GM19035 (cell line): Measurements from ENCODE around the gene RNF126.
"Not testable (repeated sequence)": the region's sequence is repeated elsewhere in the genome, so short reads cannot be mapped to it uniquely, and the experiment has no call there.

Experiments used
- ATAC-seq: cut with Tn5 transposase; IDR thresholded peaks from one replicate; pipeline ENCODE4 v1.9.1; 2021; ENCODE audit not compliant: unreplicated experiment

RNF126 gene

GRCh38 chr19:616062-616700, 46.8 kb downstream of the RNF126 start:
- no peak for ATAC-seq

- no peak for ATAC-seq
Observed at GRCh38 chr19:615619-616018, 47.4 kb downstream of the RNF126 start.

GRCh38 chr19:613732-614567, 49.1 kb downstream of the RNF126 start:
- no peak for ATAC-seq

GRCh38 chr19:612941-613340, 50.1 kb downstream of the RNF126 start:
- ATAC-seq, result no peak

GRCh38 chr19:611481-611868, 51.5 kb downstream of the RNF126 start:
- no peak for ATAC-seq

GRCh38 chr19:610801-611480, 52.1 kb downstream of the RNF126 start:
- ATAC-seq, result no peak

DNA sequence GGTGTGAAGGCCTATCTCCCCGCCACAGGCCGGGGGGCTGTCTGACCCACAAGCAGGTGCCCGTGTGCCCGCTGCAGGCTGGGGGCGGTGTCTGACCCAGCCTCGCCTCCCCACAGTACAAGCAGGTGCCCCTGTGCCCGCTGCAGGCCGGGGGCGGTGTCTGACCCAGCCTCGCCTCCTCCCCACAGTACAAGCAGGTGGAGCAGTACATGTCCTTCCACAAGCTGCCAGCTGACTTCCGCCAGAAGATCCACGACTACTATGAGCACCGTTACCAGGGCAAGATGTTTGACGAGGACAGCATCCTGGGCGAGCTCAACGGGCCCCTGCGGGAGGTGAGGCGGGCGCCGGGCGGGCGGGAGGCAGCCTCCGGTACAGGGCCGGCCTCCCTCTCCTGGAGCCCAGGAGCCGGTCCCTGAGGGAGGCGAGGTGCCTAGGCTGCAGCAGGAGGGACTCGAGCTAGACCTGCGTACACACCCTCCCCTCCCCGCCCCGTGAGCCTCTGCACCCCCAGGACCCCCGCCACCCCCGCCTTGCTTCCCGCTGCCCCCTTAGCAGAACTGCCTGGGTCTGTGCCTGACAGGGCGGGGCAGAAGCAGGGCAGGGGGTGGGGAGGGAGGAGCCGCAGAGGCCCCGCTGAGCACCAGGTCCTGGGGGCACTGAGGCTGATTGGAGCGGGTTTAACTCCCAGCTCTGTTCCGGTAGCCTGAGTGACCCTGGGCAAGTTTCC, 52.8 kb downstream of the RNF126 start:
- no peak for ATAC-seq

DNA sequence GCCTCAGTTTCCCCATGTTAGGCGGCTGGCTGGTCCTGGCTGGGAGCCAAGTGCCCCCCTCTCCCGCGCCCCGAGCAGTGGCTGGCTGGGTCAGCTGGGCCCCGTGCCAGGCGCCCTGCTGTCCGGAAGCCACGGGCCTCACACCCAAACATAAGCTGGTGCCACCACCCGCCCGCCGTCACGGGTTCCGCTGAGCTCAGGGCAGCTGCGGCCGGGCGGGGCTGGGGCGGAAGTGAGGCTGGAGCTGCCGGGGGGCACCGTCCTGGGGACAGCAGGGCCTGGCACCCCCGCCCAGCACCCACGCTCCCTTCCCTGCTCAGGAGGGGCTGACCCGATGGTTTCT, 54.0 kb downstream of the RNF126 start:
- no peak for ATAC-seq

GRCh38 chr19:608155-609003, 54.6 kb downstream of the RNF126 start:
- ATAC-seq, result no peak

GRCh38 chr19:607301-608154, 55.5 kb downstream of the RNF126 start:
- no peak for ATAC-seq

DNA sequence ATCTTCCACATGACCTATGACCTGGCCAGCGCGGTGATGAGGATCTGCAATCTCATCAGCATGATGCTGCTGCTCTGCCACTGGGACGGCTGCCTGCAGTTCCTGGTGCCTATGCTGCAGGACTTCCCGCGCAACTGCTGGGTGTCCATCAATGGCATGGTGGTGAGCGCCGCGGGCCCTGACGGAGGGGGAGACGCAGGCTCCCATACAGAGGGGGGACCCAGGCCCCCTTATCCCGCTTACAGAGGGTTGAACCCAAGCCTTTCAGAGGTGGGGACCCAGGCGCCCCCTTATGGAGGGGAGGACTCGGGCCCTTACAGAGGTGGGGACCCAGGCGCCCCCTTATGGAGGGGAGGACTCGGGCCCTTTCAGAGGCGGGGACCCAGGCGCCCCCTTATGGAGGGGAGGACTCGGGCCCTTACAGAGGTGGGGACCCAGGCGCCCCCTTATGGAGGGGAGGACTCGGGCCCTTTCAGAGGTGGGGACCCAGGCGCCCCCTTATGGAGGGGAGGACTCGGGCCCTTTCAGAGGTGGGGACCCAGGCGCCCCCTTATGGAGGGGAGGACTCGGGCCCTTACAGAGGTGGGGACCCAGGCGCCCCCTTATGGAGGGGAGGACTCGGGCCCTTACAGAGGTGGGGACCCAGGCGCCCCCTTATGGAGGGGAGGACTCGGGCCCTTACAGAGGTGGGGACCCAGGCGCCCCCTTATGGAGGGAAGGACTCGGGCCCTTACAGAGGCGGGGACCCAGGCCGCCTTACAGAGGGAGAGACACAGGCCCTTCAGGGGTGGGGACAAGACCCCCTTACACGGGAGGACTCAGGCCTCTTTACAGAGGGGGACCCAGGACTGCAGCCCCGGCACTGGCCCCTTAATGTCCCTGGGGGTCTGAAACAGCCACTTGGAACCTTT, 57.7 kb downstream of the RNF126 start:
- ATAC-seq, result not testable (repeated sequence)

GRCh38 chr19:604355-604754, 58.7 kb downstream of the RNF126 start:
- no peak for ATAC-seq

DNA sequence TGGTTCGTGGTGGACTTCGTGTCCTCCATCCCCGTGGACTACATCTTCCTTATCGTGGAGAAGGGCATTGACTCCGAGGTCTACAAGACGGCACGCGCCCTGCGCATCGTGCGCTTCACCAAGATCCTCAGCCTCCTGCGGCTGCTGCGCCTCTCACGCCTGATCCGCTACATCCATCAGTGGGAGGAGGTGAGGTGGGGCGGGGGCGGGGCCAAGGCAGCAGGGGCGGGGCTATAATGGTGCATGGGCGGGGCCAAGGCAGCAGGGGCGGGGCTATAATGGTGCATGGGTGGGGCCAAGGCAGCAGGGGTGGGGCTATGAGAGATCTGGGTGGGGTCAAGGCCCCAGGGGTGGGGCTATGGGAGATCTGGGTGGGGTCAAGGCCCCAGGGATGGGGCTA, 59.2 kb downstream of the RNF126 start:
- ATAC-seq, result not testable (repeated sequence)

- ATAC-seq, result not testable (repeated sequence)
Observed at GRCh38 chr19:603302-603639, 59.7 kb downstream of the RNF126 start.

DNA sequence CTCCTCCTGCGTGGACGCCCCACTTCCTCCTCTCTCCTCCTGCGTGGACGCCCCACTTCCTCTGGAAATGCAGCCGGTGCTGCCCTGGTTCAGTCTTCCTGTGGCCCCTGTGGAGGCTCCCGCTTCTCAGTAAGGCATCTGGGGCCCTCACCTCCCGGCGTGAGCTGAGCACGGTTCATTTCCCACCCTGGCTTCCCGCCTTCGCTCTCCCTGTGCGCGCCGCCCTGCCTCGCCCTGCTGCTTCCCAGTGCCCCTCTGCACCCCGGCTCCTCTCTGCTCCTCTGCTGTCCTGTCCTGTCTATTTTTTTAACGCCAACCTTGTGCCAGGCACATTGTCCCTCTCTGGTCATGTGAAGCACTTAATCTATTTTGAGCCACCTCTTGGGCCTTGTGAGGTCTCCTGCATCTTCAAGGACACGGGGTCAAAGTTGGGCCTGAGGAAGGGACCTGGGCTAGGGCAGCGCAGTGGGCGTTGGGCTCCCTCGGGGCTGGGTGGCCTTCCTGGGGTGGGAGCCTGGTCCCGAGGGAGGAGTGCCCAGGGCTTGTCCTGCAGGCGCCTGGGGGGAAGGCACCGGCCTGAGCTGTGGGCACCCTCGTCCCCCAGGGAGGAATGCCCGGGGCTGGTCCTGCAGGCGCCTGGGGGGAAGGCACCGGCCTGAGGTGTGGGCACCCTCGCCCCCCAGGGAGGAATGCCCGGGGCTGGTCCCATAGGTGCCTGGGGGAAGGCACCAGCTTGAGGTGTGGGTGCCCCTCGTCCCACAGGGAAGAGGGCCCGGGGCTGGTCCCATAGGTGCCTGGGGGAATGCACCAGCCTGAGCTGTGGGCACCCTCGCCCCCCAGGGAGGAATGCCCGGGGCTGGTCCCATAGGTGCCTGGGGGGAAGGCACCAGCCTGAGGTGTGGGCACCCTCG, 60.4 kb downstream of the RNF126 start:
- ATAC-seq, result no peak

- ATAC-seq, result no peak
Observed at GRCh38 chr19:601790-602189, 61.2 kb downstream of the RNF126 start.

DNA sequence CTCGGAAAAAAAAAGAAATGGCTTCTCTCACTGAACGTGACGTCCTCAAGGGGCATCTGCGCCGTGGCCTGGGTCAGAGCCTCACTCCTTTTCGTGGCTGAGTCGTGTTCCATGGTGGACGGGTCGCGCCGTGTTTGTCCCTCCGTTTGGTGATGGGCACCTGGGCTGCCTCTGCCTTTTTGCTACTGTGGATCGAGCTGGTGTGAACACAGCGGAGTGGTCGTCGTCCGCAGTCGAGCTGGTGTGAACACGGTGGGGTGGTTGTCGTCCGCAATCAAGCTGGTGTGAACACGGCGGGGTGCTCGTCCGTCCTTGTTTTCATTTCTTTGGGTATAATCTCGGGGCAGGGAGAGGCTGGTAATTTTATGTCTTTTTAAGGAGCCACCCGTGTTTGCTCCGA, 61.7 kb downstream of the RNF126 start:
- ATAC-seq, result no peak
